Breast epithelium (tissue), 4 donors: Measurements from ENCODE around the gene RFX4. TPM values are rescaled to one million over a fixed set of nuclear protein-coding genes. Genes with fewer than 3 reads are reported as not detected.

ENCODE experiments used
- DNase-seq, 2 donors: peaks; one replicate each; pipeline ENCODE4 v3.0.0-alpha.2; 2019; ENCODE audit warnings: low spot score in 2 of 2
- H3K27ac ChIP-seq, 2 donors: fragments of 200-600 bp; sonication (generic) in 1 of 2; one replicate each; pipeline ENCODE4 v1.5.1; 2016 to 2019; ENCODE audit warnings: mild to moderate bottlenecking in 1 of 2
- H3K27me3 ChIP-seq, 2 donors: fragments of 200-600 bp; sonication (generic) in 1 of 2; one replicate each; pipeline versions ENCODE4 v1.5.1 to v1.6.0; 2017 to 2019; ENCODE audit warnings: control low read depth in 1 of 2, mild to moderate bottlenecking in 1 of 2
- H3K36me3 ChIP-seq: fragments of 200-600 bp; one replicate; pipeline ENCODE4 v1.5.1; 2019
- H3K4me1 ChIP-seq, 2 donors: fragments of 200-600 bp; sonication (generic); one replicate each; pipeline ENCODE4 v1.5.1; 2016 to 2019; ENCODE audit warnings: control low read depth in 1 of 2
- H3K4me3 ChIP-seq, 3 donors: fragments of 200-600 bp; sonication (generic); 1 replicate in 2 of 3; 2 replicates in 1 of 3; pipeline ENCODE4 v1.5.1; 2016 to 2019; ENCODE audit warnings: mild to moderate bottlenecking in 3 of 3, moderate library complexity in 2 of 3
- H3K9me3 ChIP-seq, 2 donors: fragments of 200-600 bp; sonication (generic) in 1 of 2; one replicate each; pipeline ENCODE4 v1.5.1; 2016 to 2019; ENCODE audit warnings: control low read depth in 1 of 2
- POLR2A ChIP-seq: fragments of 450-650 bp; IDR thresholded peaks from one replicate; pipeline ENCODE4 v1.6.1; 2016; ENCODE audit warnings: antibody characterized with exemption, mild to moderate bottlenecking, moderate library complexity
- POLR2AphosphoS5 ChIP-seq, 3 donors: sonication (generic); formaldehyde crosslinking; IDR thresholded peaks; one replicate each; pipeline ENCODE4 v1.6.1; 2017; ENCODE audit warnings: antibody characterized with exemption in 3 of 3
- intact Hi-C: fragments of 100-400 bp; cut with DNase I; formaldehyde crosslinking; loops from one replicate; pipeline ENCODE4 v1.15.1; 2023; ENCODE audit warnings: low total_unique reads
- total RNA-seq, 3 donors: library from RNA; depleted of rRNA; stranded (reverse); fragments of >200 nt; gene quantifications; one replicate each; pipeline ENCODE4 v1.1.0, GENCODE V29; 2016
- TF ChIP-seq, protein P1 (sequence below), 3 donors: fragments of 450-650 bp; IDR thresholded peaks; one replicate each; pipeline ENCODE4 v1.5.1; 2016 to 2017; ENCODE audit warnings: antibody characterized with exemption in 3 of 3, mild to moderate bottlenecking in 3 of 3, moderate library complexity in 3 of 3

RFX4 gene
- total RNA-seq, 3 donors from 2014 or later = 0.64 TPM; not detected in 2

DNA sequence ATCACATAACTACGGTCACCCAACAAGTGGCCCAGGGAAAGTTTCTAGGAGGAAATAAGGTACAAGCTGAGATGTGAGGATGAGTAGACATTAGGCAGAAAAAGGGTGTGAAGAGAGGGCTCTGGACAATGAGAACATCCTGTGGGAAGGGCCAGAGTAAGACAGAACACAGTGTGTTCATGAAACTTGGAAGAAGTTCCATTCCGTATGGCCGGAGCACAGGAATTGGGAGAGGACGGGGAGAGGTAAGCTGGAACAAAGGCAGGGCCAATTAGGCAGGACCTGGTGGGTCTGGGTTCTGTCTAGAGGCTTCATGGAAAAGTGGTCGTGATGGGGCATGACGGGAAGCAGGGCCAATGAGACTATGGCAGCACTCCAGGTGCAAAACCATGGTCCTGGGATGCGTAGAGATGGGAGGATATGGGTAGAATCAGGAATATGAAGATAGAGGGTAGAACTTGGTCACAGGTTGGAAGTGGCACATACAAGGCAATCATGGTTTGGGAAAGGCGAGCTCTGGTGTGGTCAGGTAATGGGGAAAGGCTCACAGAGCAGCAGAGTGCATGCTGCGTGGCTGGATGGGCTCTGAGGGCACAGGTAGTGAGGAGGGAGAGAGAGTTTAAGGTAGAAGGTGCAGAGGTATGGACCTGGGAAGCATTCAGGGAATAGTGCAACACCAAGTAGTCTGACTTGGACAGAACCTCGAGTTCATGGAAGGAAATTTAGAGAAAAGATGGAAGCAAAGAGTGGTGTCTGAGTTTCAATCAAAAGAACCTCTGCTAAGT lies 93.0 kb downstream of the RFX4 start:
- Histone ChIP-seq H3K27ac (no peak overlapping the region), H3K4me1 (no peaks in the 10 kb centered on the region), H3K4me3 (no peak overlapping the region), H3K9me3 (no peaks in the 10 kb centered on the region), H3K27me3 (no peaks in the 10 kb centered on the region), H3K36me3 (no peaks in the 10 kb centered on the region)
- DNase-seq = no peak
- TF ChIP-seq POLR2A (no peak), POLR2AphosphoS5 (IDR thresholded peaks at IDR 0.05) (no peak)
- TF ChIP-seq, protein P1, sequence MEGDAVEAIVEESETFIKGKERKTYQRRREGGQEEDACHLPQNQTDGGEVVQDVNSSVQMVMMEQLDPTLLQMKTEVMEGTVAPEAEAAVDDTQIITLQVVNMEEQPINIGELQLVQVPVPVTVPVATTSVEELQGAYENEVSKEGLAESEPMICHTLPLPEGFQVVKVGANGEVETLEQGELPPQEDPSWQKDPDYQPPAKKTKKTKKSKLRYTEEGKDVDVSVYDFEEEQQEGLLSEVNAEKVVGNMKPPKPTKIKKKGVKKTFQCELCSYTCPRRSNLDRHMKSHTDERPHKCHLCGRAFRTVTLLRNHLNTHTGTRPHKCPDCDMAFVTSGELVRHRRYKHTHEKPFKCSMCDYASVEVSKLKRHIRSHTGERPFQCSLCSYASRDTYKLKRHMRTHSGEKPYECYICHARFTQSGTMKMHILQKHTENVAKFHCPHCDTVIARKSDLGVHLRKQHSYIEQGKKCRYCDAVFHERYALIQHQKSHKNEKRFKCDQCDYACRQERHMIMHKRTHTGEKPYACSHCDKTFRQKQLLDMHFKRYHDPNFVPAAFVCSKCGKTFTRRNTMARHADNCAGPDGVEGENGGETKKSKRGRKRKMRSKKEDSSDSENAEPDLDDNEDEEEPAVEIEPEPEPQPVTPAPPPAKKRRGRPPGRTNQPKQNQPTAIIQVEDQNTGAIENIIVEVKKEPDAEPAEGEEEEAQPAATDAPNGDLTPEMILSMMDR (IDR thresholded peaks at IDR 0.05) = no peak
- intact Hi-C loops = no loop called here

DNA sequence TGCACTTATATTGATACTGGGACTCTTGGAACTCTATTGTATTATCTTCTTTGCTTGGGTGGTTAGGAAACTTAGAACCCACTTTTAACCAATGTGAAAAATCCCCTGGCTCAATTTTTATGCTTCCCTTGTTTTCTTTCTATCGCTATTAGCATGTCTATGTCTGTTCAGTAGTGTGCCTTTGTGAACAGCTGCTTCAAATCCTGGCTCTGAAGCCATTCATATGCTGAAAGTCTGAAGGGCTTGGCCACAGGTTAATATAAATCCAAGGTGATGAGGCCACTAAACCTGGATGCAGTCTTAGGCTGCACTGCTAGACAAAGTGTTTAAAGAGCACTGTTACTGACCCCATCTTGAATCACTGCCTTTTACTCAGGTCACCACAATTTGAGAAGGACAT lies 96.8 kb downstream of the RFX4 start:
- Histone ChIP-seq H3K27me3 (no peaks in the 10 kb centered on the region), H3K27ac (no peak overlapping the region), H3K9me3 (no peaks in the 10 kb centered on the region), H3K4me3 (no peak overlapping the region), H3K4me1 (no peaks in the 10 kb centered on the region), H3K36me3 (no peaks in the 10 kb centered on the region)
- TF ChIP-seq POLR2A (no peak), POLR2AphosphoS5 (IDR thresholded peaks at IDR 0.05) (no peak)
- TF ChIP-seq, protein P1 (IDR thresholded peaks at IDR 0.05) = no peak
- no peak for DNase-seq
- intact Hi-C loops = no loop called here

- DNase-seq = no peak
- H3K9me3 ChIP-seq = no peaks in the 10 kb centered on the region
- no peak overlapping the region for H3K27ac ChIP-seq
- no peaks in the 10 kb centered on the region for H3K36me3 ChIP-seq
- H3K4me1 ChIP-seq = no peaks in the 10 kb centered on the region
- H3K27me3 ChIP-seq = no peaks in the 10 kb centered on the region
- no peak overlapping the region for H3K4me3 ChIP-seq
- TF ChIP-seq POLR2A = no peak
- TF ChIP-seq, protein P1 (IDR thresholded peaks at IDR 0.05) = no peak
- TF ChIP-seq POLR2AphosphoS5 (IDR thresholded peaks at IDR 0.05) = no peak
- intact Hi-C loops = no loop called here
Measured at GRCh38 chr12:106680280-106680679, 97.5 kb downstream of the RFX4 start.

- Histone ChIP-seq H3K4me1 (no peaks in the 10 kb centered on the region), H3K27me3 (no peaks in the 10 kb centered on the region), H3K4me3 (no peak overlapping the region)
Measured at GRCh38 chr12:106681210-106681609, 98.4 kb downstream of the RFX4 start.

More at GRCh38 chr12:106681210-106681609, 98.4 kb downstream of the RFX4 start:
- DNase-seq = no peak
- TF ChIP-seq, protein P1 (IDR thresholded peaks at IDR 0.05) = no peak
- TF ChIP-seq POLR2AphosphoS5 (IDR thresholded peaks at IDR 0.05) = no peak
- TF ChIP-seq POLR2A = no peak
- intact Hi-C loops = no loop called here
- H3K36me3 ChIP-seq = no peaks in the 10 kb centered on the region
- H3K9me3 ChIP-seq = no peaks in the 10 kb centered on the region
- no peak overlapping the region for H3K27ac ChIP-seq
